ENCODE results near the gene SYT7.
A peak's percentile ranks its signal among the peaks of the same experiment; 100 is the strongest.

Gene SYT7

GRCh38 chr11:61539831-61540357 is 41.0 kb downstream of the SYT7 start:
- no peak for DNase-seq (ENCODE audit: extremely low read depth in 1 of 2, low read depth in 1 of 2)

- DNase-seq (ENCODE audit: extremely low read depth in 1 of 2, low read depth in 1 of 2): no peak
Observed at GRCh38 chr11:61539006-61539405, 41.9 kb downstream of the SYT7 start.

- no peak for DNase-seq (ENCODE audit: extremely low read depth in 1 of 2, low read depth in 1 of 2)
Observed at GRCh38 chr11:61538636-61538961, 42.3 kb downstream of the SYT7 start.

GRCh38 chr11:61537326-61537725 is 43.5 kb downstream of the SYT7 start:
- DNase-seq (ENCODE audit: extremely low read depth in 1 of 2, low read depth in 1 of 2): no peak

- DNase-seq (ENCODE audit: extremely low read depth in 1 of 2, low read depth in 1 of 2): no peak
Observed at GRCh38 chr11:61536676-61537270, 44.1 kb downstream of the SYT7 start.

GRCh38 chr11:61535998-61536675 is 44.7 kb downstream of the SYT7 start:
- DNase-seq (ENCODE audit: extremely low read depth in 1 of 2, low read depth in 1 of 2): no peak

- DNase-seq (ENCODE audit: extremely low read depth in 1 of 2, low read depth in 1 of 2): no peak
Observed at GRCh38 chr11:61534933-61535839, 45.7 kb downstream of the SYT7 start.

- no peak for DNase-seq (ENCODE audit: extremely low read depth in 1 of 2, low read depth in 1 of 2)
Observed at GRCh38 chr11:61534025-61534932, 46.6 kb downstream of the SYT7 start.

- DNase-seq (ENCODE audit: extremely low read depth in 1 of 2, low read depth in 1 of 2): no peak
Observed at GRCh38 chr11:61533401-61533800, 47.5 kb downstream of the SYT7 start.

- no peak for DNase-seq (ENCODE audit: extremely low read depth in 1 of 2, low read depth in 1 of 2)
Observed at GRCh38 chr11:61533039-61533375, 47.9 kb downstream of the SYT7 start.

- peak in 1 of 2 donors; percentile 22 for DNase-seq (ENCODE audit: extremely low read depth in 1 of 2, low read depth in 1 of 2)
Observed at GRCh38 chr11:61532134-61533038, 48.5 kb downstream of the SYT7 start.

- no peak for DNase-seq (ENCODE audit: extremely low read depth in 1 of 2, low read depth in 1 of 2)
Observed at GRCh38 chr11:61531044-61531443, 49.8 kb downstream of the SYT7 start.

GRCh38 chr11:61529537-61530225 is 51.2 kb downstream of the SYT7 start:
- DNase-seq (ENCODE audit: extremely low read depth in 1 of 2, low read depth in 1 of 2): no peak

GRCh38 chr11:61528114-61528513 is 52.8 kb downstream of the SYT7 start:
- DNase-seq (ENCODE audit: extremely low read depth in 1 of 2, low read depth in 1 of 2): no peak

GRCh38 chr11:61526956-61527731 is 53.7 kb downstream of the SYT7 start:
- no peak for DNase-seq (ENCODE audit: extremely low read depth in 1 of 2, low read depth in 1 of 2)

- DNase-seq (ENCODE audit: extremely low read depth in 1 of 2, low read depth in 1 of 2): no peak
Observed at GRCh38 chr11:61526229-61526628, 54.6 kb downstream of the SYT7 start.

GRCh38 chr11:61524963-61525587 is 55.8 kb downstream of the SYT7 start:
- no peak for DNase-seq (ENCODE audit: extremely low read depth in 1 of 2, low read depth in 1 of 2)

GRCh38 chr11:61524446-61524845 is 56.4 kb downstream of the SYT7 start:
- DNase-seq (ENCODE audit: extremely low read depth in 1 of 2, low read depth in 1 of 2): no peak
